ENCODE measurements around the gene GJD4.

The GJD4 gene, protein sequence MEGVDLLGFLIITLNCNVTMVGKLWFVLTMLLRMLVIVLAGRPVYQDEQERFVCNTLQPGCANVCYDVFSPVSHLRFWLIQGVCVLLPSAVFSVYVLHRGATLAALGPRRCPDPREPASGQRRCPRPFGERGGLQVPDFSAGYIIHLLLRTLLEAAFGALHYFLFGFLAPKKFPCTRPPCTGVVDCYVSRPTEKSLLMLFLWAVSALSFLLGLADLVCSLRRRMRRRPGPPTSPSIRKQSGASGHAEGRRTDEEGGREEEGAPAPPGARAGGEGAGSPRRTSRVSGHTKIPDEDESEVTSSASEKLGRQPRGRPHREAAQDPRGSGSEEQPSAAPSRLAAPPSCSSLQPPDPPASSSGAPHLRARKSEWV

DNA sequence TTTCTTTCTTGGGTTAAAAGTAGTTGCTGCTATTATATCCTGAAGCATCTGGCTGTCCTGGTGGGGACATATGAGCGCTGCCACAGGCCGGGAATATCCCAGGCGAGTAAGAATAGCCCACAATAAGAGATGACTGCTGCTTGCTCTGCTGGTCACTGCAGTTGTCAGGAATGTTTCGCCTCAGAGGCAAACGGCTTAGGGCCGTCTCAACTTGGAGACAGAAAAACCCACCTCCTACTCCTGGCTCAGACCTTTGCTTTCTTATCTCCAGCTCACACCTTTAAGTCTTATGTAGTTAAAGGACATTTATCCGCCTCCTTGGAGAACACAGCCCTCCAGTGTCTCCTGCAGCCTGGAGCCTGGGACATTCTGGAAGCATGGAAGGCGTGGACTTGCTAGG lies at the start of gene GJD4:
GJD4 (plus strand) TSS at position 151 of the 400 bp plus-strand sequence; CDS start at position 378, 227 bp downstream.
- H3K4me3 ChIP-seq (ENCODE audit: low read depth, low read length): no peak within 1 kb of the TSS
- no peak for DNase-seq
- no peaks in the 10 kb centered on the region for H3K36me3 ChIP-seq
- H3K27ac ChIP-seq: no peak within 1 kb of the TSS
- TF ChIP-seq, protein P1, sequence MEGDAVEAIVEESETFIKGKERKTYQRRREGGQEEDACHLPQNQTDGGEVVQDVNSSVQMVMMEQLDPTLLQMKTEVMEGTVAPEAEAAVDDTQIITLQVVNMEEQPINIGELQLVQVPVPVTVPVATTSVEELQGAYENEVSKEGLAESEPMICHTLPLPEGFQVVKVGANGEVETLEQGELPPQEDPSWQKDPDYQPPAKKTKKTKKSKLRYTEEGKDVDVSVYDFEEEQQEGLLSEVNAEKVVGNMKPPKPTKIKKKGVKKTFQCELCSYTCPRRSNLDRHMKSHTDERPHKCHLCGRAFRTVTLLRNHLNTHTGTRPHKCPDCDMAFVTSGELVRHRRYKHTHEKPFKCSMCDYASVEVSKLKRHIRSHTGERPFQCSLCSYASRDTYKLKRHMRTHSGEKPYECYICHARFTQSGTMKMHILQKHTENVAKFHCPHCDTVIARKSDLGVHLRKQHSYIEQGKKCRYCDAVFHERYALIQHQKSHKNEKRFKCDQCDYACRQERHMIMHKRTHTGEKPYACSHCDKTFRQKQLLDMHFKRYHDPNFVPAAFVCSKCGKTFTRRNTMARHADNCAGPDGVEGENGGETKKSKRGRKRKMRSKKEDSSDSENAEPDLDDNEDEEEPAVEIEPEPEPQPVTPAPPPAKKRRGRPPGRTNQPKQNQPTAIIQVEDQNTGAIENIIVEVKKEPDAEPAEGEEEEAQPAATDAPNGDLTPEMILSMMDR (IDR thresholded peaks at IDR 0.05; ENCODE audit: low read depth, low read length): no peak
- H3K27me3 ChIP-seq (ENCODE audit: insufficient read depth, low read depth, severe bottlenecking): no peaks in the 10 kb centered on the region
- no peaks in the 10 kb centered on the region for H3K9me3 ChIP-seq (ENCODE audit: severe bottlenecking)

DNA sequence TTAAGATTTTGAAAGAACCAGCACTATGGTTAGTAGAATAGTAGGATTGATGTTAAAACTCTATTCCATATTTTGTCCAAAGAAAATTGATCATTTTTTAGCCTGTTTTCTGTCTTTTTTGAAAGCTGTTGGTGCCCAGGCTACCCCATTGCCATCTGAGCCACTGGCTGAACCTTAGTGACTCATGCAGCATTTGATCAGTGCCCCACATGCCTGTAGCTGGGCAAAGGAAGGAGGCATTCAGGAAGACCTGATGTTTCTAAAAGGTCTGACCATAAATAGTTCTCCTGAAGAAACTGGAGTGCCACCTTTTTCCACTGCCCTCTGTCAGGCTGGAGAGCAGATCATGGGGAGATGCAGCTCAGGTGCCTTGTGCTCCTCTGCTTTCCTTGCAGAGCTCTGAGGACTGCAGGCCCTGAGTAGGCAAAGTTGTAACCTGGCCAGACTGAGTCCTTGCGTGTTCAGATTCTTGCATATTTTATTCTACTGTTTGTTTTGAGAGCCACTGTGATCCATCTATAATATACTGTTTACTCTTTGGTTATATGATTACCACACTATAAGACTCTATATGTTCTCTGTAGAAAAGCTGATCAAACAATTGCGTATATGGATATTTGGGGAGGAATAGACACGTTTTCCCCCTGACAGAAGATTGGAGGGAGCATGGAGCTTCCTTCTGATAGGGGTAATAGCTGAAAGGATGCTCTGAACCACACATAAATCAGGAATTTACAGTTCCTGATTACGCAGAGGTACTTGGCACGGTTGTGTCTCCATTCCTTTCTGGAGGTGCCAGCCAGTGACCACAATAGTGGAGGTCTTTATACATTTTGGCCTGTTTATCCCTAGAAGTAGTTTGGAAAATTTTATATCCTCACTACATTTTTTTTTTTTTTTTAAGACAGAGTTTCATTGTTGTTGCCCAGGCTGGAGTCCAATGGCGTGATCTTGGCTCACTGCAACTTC lies 48.9 kb upstream of the GJD4 start:
- Histone ChIP-seq H3K9me3 (ENCODE audit: severe bottlenecking) (no peaks in the 10 kb centered on the region), H3K27ac (no peak overlapping the region), H3K27me3 (ENCODE audit: insufficient read depth, low read depth, severe bottlenecking) (no peaks in the 10 kb centered on the region), H3K4me3 (ENCODE audit: low read depth, low read length) (no peak overlapping the region), H3K36me3 (no peaks in the 10 kb centered on the region)
- TF ChIP-seq, protein P1 (IDR thresholded peaks at IDR 0.05; ENCODE audit: low read depth, low read length): no peak
- no peak for DNase-seq

DNA sequence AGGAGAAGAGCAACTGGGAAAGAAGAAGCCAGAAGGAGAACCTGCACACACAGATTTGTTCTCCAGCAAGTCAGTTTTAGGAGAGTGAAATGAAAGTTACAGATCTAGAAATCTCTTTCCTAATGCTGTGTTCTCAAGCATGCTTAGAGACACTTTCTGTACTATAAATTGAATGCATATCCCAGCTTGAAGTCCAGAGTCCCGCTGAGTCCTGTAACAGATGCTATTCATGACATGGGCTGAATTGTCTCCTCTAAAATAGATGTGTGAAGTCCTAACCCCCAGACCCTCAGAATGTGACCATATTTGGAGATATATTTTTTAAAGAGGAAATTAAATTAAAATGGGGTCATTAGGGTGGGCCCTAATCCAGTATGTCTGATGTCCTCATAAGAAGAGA lies 46.9 kb upstream of the GJD4 start:
- H3K4me3 ChIP-seq (ENCODE audit: low read depth, low read length): no peak overlapping the region
- no peak for DNase-seq
- no peaks in the 10 kb centered on the region for H3K27me3 ChIP-seq (ENCODE audit: insufficient read depth, low read depth, severe bottlenecking)
- no peaks in the 10 kb centered on the region for H3K9me3 ChIP-seq (ENCODE audit: severe bottlenecking)
- H3K27ac ChIP-seq: peak overlapping the region; percentile 83
- TF ChIP-seq, protein P1 (IDR thresholded peaks at IDR 0.05; ENCODE audit: low read depth, low read length): no peak
- no peaks in the 10 kb centered on the region for H3K36me3 ChIP-seq

DNA sequence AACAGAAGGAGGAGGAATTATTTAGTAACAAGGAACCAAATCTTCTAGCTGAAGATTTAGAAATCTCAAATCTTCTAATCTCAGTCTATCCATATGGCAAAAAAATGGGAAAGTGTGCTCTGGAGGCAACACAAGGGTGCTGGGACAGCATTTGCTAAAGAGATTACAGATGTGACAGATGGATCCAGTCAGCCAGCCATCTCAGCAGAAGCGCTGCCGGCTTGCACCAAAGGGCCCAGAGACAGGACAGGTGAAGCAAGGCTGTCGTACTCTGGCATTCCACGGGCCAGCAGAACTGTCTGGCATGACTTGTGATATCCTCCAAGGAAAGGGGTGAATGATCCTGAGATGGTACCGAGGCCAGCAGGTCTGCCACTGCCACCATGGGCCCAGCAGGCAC lies 45.7 kb upstream of the GJD4 start:
- Histone ChIP-seq H3K9me3 (ENCODE audit: severe bottlenecking) (no peaks in the 10 kb centered on the region), H3K27ac (peak overlapping the region; percentile 83), H3K36me3 (no peaks in the 10 kb centered on the region), H3K27me3 (ENCODE audit: insufficient read depth, low read depth, severe bottlenecking) (no peaks in the 10 kb centered on the region), H3K4me3 (ENCODE audit: low read depth, low read length) (no peak overlapping the region)
- DNase-seq: peak; percentile 79
- TF ChIP-seq, protein P1 (IDR thresholded peaks at IDR 0.05; ENCODE audit: low read depth, low read length): no peak

DNA sequence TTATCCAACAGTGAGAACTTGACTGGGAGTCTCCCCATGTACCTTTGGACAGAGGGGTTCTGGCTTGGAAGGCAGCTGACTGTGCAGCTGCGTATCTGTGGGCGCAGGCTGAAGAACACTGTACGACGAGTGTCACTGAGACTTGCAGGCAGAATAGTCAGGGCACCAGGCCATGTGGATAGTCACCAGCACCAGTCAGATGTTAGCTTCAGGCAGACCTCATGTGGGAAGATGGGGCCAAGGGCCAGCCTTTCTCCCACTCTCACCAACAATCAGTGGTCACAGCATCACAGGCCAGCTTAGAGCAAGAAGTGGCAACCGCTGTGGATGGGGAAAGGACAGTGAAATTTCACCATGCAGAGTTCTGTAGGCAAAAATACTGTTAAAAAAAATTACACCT lies 43.4 kb upstream of the GJD4 start:
- peak overlapping the region; percentile 83; the same call in 1 of the 2 replicates for H3K27ac ChIP-seq
- TF ChIP-seq, protein P1 (IDR thresholded peaks at IDR 0.05; ENCODE audit: low read depth, low read length): no peak
- no peaks in the 10 kb centered on the region for H3K27me3 ChIP-seq (ENCODE audit: insufficient read depth, low read depth, severe bottlenecking)
- DNase-seq: no peak
- no peak overlapping the region for H3K4me3 ChIP-seq (ENCODE audit: low read depth, low read length)
- H3K9me3 ChIP-seq (ENCODE audit: severe bottlenecking): no peaks in the 10 kb centered on the region
- H3K36me3 ChIP-seq: no peaks in the 10 kb centered on the region

All from WERI-Rb-1 (cell line).